Activated gamma-delta T cell treated with anti-CD3 and anti-CD28 coated beads, Interleukin-2, amount 50 U/mL, for 16 hours (primary cell): ENCODE data around the gene ATP6AP1.

ENCODE experiments used
- DNase-seq: peaks from one replicate; pipeline ENCODE4 v3.0.0-alpha.2; 2020; ENCODE audit warnings: low read depth

The ATP6AP1 gene

DNA sequence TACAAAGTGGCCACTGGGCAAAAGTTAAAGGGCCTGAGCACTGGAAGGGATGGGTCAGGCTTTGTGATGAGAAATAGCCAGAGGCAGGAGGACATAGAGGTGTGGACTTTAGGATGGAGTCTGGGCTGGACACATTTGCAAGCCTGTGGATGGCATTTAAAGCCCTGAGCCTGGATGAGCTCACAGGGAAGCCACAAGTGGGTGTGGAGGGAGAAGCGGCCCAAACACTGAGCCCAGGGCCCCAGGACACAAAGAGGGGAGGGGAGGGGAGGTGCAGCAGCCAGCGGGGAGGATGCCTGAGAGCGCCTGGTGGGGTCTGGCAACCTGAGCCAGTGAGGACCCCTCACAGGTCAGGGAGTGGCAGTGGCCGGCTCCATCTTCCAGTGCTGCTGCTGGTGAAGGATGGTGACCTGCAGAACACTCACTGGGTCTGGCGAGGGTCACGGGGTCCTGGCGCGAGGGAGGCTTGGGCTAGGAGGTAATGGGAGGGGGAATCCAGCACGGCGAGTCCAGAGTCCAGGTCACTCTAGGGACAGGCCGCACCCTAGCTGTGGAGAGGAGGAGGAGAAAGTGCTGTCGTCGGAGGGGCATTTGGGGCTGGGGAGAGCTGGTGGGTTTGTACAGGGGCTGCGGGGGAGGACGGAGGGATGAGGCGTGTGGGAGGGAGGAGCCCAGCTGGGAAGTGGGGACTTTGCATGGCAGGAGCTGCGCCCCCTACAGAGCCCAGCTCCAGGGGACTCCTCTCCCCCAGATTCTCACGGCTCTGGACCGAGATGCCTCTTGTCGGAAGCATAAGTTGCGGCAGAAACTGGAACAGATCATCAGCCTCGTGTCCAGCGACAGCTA, 43.6 kb downstream of the ATP6AP1 start:
- DNase-seq: no peak

DNA sequence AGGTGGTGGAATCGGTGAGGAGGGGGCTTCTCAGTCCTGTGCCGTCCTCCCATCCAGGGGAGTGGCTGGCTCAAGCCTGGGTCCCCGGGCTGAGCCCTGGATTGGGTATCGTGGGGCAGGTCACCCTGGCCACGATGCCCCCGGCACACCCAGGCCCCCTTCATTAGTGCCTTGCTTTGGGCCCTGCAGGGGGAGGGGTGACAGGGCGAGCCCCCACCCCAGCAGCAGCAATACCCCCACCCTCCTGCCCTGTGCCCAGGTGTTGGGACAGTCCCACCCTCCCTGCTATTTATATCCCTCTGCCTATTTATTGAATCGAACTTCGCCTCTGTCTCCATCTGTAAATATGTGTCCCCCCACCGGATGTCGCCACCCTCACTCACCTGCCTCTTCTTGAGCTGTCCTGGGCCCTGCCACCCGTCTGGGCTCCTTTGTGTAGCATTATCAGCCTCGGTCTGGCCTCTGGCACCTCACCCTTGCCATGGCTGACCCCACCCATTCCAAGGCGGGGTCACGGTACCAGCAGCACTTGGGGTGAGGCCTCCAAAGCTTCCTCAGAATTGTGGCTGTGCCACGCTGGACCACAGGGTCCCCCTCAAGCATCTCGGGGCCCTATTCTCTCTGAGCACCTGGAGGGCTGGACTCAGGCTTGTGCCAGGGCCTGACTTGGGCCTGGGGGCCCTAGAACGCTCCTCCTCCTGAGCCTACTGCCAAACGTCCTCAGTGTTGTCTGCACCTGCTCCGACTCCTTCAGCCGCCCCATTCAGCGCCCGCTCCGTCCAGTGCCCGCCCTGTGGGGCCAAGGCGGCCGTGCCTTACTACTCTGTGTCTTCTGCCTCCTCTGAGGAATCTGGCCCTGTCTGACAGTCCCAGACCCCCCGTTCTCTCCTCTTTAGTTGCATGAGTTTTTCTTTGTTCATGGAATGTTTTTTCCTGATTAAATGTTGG, 44.5 kb downstream of the ATP6AP1 start:
- DNase-seq: no peak

DNA sequence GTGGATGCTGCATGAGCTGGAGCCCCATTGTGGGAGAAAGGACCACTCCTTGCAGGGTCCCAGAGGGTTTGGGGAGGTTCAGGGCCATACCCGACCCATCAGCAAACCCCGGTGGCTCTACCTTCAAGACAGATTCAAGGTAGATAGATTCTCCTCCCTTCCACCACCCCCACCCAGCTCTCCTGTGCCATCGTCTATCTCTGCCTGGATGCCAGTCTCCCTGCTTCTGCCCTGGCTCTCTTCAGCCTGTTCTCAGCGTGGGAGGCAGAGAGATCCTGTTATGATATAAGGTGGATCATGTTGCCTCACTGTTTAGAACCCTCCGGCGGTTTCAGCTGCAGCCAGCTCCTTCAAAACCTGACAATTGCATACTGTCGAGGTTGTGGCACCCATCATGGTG, 45.2 kb downstream of the ATP6AP1 start:
- DNase-seq: no peak

DNA sequence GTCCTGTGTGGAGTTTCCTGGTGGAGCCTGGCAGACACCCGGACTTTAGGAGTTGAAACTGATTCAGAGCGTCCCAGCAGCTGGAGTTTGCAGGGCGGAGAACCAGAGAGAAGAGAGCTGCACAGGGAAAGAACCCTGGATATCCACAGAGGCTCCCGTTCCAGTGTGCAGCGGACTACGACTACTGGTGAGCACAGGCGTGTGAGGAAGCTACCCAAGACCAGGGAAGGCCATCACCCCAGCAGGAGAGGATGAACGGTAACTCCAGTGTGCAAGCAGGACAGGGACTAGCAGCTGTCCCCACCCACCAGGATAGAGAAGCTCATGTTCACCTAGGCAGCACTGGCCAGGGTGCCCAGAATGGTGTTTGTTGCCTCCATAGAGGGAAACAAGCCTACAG, 48.3 kb downstream of the ATP6AP1 start:
- DNase-seq: no peak

DNA sequence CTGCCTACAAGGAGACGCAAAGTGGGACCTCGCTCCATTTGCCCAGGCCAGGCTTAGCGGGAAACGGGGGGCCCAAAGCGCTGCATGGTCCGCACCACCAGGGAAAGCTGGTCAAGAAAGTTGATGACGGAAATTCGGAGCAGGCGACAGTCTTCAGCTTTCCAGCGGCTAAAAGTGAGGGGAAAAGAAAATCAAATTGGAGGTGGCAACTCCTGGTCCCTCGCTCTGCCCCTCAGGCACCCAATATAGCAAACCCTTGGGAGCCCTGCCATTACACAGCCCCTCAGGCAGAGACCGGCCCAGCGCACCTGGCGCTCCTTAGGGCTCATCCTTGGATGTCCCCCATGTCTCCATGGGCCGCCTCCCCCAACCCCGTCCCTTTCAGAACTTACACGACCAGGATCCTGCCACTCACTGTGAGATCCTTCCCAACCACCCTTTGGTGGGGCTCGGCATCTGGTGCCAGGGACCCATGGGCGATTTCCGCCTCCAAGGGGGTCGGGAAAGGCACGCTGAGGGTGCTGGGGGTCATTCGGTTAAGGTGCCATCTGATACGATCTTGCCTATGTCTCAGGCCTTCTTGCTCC, 49.5 kb downstream of the ATP6AP1 start:
- no peak for DNase-seq

DNA sequence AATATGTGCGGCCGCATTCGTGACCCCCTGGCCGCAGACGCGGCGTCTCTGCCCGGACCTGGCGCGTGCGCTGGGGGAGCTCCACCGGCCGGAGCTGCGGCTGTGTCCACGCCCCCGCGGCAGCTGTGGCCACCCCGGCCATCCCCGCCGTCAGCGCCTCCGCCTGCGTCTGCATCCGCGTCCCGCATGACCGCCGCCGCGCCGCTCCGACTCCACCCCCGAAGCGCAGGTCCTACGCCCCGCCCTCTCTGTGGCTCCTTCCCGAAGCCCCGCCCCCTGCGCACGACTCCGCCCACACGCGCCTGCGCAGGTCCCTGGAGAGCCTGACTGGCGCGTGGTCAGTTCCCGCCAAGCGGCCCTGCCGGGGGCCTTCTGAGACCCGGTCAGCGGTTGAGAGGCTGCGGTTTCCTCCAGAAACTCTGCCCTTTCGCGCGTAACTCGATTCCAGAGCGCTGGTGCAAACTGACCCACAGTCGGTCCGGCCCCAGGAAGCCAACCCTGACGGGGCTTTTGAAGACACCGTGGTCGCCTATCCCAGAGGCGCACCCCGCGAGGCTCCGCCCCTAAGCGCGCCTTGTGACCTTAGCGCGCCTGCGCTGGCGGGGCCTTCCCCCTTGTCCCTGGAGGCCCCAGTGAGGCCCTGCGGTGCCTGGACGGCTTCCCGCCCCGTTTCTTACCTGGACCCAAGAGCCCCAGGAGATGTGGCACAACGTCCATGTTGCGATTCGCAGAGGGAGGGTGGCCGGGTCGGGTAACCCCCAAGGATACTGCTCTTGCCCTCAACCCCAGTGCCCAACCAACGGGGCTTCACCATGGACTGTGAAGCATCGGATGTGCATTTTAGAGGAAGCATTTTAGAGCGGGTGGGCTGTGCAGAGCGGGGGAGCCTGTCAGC, 50.5 kb downstream of the ATP6AP1 start, which contains the start of gene LAGE3:
Gene LAGE3 (minus strand): TSS at position 554 of the 895 bp plus-strand sequence. CDS start 366 bp downstream, at position 188.
- DNase-seq: peak; percentile 88

DNA sequence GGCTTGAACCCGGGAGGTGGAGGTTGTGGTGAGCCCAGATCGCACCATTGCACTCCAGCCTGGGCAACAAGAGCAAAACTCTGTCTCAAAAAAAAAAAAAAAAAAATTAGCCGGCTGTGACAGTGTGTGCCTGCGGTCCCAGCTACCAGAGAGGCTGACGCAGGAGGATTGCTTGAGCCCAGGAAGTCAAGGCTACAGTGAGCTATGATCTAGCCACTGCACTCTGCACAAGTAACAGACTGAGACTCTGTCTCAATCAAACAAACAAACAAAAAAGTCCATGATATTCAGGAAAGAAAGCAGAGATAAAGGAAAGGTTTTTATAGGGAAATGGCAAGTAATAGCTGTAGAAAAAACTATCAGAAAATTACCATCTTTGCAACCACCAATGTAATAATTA, 52.7 kb downstream of the ATP6AP1 start:
- no peak for DNase-seq

DNA sequence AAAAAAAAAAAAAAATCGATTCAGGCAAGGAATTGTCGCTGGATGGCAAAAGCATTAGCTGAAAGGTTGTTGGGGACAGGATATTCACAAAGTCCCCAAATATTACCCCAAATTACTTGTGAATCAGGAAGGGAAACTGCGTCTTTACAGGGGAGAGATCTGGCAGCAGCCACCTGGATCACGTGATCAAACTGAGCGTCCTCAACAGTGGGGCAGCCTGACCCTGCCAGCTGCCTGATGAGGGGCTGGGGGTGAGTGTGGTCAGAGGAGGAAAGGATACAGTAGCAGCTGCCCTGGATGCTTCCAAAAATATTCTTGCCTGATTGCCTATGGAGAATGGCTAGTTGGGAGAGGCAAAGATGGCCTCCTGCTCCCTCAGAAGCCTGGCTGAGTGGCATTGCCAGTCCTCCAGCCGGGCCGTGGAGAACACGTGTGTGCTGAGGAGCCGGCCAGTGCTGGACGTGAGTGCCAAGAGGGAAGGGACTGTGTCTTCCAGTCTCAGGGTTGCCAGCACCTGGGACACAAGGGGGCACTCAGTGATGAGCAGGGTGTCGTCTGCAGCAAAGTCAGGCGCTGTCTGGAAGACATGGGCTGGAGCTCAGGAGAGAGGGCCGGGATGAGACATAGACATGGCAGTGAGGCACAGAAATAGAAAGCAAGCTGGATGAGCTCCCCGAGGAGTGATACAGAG, 53.6 kb downstream of the ATP6AP1 start:
- no peak for DNase-seq

DNA sequence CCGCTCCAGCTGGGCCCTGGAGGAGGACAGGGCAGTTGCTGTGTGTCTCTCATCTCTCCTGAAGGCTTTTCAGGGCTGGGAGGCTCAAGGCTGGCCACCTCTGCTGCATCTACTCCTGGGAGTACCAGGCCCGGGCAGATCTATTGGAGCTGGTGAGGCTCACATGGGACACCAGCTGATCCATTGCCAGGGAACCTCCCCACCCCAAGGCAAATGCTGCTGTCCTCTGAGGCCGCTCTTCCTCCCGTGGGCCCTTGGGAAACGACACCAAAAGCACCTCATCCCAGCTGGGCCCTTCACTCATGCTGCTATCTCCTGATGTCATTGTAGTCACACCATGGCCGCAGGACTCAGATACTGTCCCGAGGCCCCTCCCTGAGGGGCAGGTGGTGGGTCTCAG, 54.3 kb downstream of the ATP6AP1 start:
- DNase-seq: no peak

DNA sequence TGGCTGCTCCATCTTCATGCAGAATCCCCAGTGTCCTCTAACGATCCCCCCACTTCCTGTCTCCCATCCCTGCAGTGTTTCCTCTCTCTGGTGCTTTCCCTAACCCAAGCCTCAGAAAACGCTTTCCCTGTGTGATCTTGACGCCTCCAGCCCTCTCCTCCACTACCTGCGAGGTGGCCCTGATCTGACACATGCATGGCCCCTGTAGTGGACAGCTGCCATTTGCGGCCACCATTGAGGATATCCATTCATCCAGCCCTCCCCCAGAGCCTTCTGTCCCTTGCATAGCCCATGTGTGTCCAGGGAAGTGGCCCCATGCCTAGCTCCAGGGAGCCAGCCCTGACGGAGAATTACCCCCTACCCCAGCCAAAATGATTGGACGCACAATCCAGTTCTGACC, 54.8 kb downstream of the ATP6AP1 start:
- DNase-seq: no peak

DNA sequence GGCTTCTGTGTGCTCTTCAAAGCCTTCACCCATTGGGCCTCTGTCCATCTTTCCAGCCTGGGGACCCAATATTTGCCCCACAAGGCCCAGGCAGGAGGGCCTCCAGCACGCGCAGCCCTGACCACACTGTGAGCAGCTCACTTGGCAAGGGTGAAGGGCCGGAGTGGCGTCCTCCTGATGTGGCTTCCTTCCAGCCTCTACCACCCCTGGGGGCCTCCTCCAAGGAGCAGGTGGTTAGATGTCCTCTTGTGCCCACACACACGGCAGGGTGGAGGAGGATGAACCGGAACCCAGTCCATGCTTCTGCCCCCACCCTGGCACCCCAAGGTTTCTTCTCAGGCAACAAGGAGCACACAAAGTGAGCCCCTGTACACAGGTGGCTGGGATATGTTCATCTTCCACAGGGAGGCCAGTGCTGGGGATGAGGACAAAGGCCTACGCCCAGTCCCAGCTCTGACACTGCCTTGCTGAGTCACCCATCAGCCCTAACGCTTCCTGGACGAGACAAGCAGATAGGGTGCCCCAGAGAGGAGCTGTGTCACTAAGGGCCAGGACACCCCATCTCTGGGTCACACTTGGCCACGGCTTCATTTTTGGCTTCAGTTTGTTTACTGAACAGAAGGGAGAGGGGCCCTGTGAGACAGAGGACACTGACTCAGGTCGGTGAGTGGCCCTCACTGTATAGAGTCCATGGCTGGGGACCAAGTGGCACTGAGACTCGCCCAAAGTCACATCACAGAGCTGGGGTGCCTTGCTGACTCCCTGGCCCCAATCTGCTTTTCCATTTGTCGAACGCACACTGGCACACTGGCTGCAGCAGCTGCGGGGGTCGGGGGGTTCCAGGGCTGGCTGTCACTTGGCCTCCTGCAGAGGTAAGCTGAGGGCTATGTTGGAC, 56.0 kb downstream of the ATP6AP1 start:
- DNase-seq: no peak

DNA sequence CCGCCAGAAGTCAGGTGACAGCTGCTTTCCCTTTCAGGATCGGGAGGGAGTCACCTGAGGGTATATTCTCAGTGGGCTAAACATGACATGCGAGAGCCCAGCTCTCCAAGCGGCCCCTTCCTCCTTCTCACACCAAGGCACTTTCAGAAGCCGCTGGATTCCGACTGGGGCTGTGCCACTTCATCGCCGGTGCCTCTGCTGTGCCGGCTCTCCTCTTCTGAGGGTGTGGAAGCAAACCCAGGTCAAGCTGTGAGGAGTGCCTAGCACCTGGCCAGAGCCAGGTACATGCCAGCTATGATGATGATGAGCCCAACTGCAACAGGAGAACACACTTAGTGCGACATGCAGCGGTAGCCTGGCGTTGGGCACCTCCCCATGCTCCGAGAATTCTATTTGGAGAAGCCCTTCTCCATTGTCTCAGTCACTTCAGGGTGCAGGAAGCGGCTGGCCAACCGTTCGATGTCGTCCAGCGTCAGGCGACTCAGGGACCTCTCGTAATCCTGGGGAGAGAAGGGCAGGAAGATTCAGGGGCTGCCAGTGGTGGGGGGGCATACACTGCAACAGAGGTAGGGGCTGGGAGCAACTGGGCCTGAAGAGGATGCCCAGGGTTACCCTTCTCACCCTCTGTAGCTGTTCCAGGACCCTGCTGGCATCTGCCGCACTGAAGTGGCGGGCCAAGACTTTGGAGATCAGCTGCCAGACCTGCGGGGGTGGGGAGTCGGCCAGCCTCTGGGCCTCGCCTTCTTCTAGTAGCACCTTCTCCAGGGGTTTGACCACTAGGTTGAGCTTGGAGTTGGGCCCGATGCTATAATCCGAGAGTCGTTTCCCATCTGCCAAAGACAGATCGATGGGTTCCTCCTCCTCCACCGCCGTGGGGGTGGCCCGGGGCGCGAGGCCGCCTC, 56.9 kb downstream of the ATP6AP1 start:
- no peak for DNase-seq

DNA sequence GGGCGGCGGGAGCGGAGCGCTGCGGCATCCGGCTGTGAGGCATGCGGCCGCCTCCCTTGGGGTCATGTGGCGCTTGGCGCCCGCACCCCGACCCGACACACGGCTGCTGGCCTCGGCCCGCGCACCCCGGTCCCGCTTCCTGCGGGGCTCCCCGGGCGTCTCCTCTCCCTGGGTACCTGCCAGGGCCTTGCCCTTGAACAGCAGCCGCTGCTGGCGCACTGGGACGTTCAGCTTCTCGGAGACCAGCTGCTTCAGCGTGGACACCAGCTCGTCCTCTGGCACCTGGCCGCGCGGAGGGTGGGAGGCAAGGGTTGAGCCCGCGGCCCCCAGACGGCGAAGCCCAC, 57.5 kb downstream of the ATP6AP1 start:
- DNase-seq: no peak
